Measurements from ENCODE around the gene TACR1.
"Not testable (repeated sequence)": the region's sequence is repeated elsewhere in the genome, so short reads cannot be mapped to it uniquely, and the experiment has no call there.

The TACR1 gene, protein sequence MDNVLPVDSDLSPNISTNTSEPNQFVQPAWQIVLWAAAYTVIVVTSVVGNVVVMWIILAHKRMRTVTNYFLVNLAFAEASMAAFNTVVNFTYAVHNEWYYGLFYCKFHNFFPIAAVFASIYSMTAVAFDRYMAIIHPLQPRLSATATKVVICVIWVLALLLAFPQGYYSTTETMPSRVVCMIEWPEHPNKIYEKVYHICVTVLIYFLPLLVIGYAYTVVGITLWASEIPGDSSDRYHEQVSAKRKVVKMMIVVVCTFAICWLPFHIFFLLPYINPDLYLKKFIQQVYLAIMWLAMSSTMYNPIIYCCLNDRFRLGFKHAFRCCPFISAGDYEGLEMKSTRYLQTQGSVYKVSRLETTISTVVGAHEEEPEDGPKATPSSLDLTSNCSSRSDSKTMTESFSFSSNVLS

DNA sequence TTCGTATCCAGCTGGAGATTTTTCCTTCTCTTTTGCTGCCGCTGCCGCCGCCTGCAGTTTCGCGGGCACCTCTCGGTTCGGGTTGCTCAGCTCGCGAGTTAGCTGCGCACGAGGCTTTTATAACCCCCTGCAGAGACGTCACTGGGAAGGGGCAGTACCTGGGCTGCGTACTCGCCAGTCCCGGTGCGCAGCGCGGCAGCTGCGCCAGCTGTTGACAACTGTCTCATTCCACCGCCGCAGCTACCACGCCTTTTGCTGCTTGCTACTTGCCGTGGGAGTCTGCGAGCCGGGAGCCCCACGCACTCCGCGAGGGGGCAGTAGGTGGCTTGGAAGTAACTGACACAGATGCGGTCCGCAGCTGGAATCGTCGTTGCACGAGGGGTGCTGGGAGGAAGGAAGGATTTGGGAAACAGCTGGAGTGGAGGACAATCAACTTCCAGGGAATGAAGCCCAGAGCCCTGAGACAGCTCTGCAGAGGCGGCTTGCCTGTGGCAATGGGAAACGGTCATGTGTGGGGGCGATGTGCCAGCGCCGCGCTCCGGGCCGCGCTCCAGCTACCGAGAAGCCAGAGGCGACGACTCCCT, at the start of gene TACR1:
TSS of gene TACR1 (minus strand) at position 93 of the 584 bp plus-strand sequence. CDS start 586 bp downstream, outside the sequence.
- Mint-ChIP-seq H3K27ac (no peak within 1 kb of the TSS), H3K36me3 (ENCODE audit: low read depth) (no peaks in the 10 kb centered on the region), H3K27me3 (ENCODE audit: low read depth) (peaks cover 65% of the 10 kb centered on the region), H3K4me3 (peak within 1 kb of the TSS; percentile 37), H3K4me1 (ENCODE audit: low read depth) (peaks cover 2% of the 10 kb centered on the region), H3K9me3 (no peaks in the 10 kb centered on the region)
- peak; percentile 14 for DNase-seq (ENCODE audit: low spot score)

DNA sequence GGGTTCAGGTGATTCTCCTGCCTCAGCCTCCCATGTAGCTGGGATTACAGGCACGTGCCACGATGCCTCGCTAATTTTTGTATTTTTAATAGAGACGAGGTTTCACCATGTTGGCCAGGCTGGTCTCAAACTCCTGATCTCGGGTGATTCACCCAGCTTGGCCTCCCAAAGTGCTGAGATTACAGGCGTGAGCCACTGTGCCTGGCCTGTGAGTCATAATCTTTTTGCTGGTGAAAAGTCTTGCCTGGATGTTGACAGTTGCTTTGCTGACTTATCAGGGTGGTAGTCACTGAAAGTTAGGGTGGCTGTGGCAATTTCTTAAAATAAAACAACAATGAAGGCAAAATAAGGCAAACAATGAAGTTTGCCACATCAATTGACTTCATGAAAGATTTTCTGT, 49.3 kb upstream of the TACR1 start:
- H3K4me1 Mint-ChIP-seq (ENCODE audit: low read depth); H3K4me3 Mint-ChIP-seq; H3K27ac Mint-ChIP-seq; DNase-seq (ENCODE audit: low spot score); H3K27me3 Mint-ChIP-seq (ENCODE audit: low read depth); H3K36me3 Mint-ChIP-seq (ENCODE audit: low read depth): not testable (repeated sequence)
- peaks cover 11% of the 10 kb centered on the region for H3K9me3 Mint-ChIP-seq

DNA sequence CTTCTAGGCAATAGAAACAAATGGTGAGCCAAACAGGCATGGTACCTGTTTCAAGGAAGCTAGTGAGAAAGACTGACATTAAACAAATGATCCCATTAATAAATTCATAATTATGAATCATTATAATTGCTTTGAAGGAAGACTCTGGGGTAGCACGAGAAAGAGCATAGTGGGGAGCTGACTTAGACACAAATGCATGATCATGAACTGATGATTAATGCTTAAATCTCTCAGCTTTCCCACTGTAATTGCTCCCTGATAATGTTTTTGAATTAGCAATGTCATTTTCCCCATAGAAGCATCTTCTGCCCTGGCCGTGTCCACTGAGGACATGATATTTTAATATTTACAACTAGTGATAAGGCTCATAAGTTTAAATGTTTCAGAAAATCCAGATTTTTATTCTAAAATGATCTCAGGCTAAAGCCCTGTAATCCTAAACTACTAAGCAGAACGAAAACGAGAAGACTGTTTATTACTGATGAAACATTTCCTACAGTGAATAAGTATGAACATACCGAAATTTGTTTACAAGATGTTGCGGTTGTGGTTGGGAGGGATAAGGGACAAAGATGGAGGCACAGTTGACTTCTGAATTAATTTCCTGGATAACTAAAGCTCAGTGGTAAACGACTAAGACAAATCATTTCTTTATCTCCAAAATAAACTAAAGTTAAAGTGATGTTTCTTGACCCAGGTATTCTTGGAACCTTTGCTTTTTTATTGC, 47.3 kb upstream of the TACR1 start:
- Mint-ChIP-seq H3K27me3 (ENCODE audit: low read depth) (no peaks in the 10 kb centered on the region), H3K9me3 (peaks cover 11% of the 10 kb centered on the region)

DNA sequence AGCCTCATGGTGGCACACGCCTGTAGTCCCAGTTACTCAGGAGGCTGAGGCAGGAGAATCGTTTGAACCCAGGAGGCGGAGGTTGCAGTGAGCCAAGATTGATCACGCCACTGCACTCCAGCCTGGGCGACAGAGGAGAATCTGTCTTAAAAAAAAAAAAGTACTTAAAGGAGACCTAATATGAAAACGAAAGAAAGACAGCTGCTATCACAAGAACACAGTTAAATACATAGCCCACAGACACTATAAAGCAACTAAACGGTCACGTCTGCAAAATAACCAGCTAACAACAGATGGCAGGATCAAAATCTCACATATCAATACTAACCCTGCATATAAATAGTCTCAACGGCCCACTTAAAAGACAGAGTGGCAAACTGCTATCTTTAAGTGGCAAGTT, 43.9 kb upstream of the TACR1 start:
- H3K4me1 Mint-ChIP-seq (ENCODE audit: low read depth) = no peaks in the 10 kb centered on the region
- no peak overlapping the region for H3K27ac Mint-ChIP-seq
- H3K27me3 Mint-ChIP-seq (ENCODE audit: low read depth) = no peaks in the 10 kb centered on the region
- H3K4me3 Mint-ChIP-seq = no peak overlapping the region
- no peaks in the 10 kb centered on the region for H3K36me3 Mint-ChIP-seq (ENCODE audit: low read depth)
- H3K9me3 Mint-ChIP-seq = no peaks in the 10 kb centered on the region
- DNase-seq (ENCODE audit: low spot score) = no peak

More for the DNA sequence above, 47.3 kb upstream of the TACR1 start:
- no peak for DNase-seq (ENCODE audit: low spot score)
- Mint-ChIP-seq H3K4me1 (ENCODE audit: low read depth) (no peaks in the 10 kb centered on the region), H3K36me3 (ENCODE audit: low read depth) (no peaks in the 10 kb centered on the region), H3K4me3 (no peak overlapping the region), H3K27ac (no peak overlapping the region)

DNA sequence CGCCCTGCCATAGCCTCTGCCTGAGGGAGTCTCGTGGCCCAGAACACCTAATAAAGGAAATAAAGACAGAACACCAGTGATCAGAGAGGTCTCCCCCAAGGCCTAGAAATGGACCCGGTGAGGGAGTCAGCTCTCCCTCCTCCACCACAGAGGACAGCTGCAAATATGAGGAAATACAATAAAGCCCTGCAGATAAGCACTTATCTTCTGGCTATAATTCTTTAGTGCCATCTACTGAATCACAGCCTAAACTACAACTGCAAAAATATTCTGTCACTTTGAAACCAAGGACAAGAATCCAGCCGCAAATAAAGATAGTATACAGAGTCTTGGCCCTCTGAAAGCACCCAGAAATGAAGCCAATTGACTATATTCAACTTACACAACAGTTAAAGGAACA, 42.4 kb upstream of the TACR1 start:
- Mint-ChIP-seq H3K4me1 (ENCODE audit: low read depth) (no peaks in the 10 kb centered on the region), H3K4me3 (no peak overlapping the region), H3K27me3 (ENCODE audit: low read depth) (no peaks in the 10 kb centered on the region), H3K27ac (no peak overlapping the region), H3K9me3 (no peaks in the 10 kb centered on the region), H3K36me3 (ENCODE audit: low read depth) (no peaks in the 10 kb centered on the region)
- DNase-seq (ENCODE audit: low spot score) = no peak

DNA sequence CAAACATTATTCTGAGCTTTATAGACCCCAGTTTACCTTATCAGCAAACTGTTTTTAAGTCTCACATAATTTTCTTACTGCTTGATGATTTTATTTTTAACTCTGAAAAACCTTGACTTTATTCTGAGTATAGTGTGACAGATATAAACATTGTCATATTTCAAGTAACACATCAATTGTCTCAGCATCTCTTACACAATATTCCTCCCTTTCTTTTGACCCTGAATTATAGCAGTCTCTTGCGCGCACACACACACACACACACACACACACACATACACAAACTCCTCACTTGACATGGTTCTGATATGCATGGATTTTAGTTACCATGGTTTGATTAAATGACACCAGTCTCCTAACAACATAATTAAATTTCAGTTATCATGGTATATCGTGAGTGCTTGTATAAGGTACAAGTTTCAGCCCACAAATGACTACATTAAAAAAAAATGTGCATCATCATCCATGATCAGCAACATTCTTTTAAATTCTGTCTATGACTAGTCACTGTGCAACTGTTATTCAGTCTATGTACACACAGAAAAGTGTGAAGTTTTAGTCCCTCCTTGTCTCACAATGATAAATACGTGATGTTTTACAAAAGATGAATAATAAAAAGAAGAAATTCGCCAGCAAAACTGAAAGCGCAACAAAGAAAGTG, 39.5 kb upstream of the TACR1 start:
- no peaks in the 10 kb centered on the region for H3K9me3 Mint-ChIP-seq
- no peak for DNase-seq (ENCODE audit: low spot score)
- H3K4me1 Mint-ChIP-seq (ENCODE audit: low read depth) = no peaks in the 10 kb centered on the region
- no peak overlapping the region for H3K4me3 Mint-ChIP-seq
- no peak overlapping the region for H3K27ac Mint-ChIP-seq
- H3K27me3 Mint-ChIP-seq (ENCODE audit: low read depth) = no peaks in the 10 kb centered on the region
- H3K36me3 Mint-ChIP-seq (ENCODE audit: low read depth) = no peaks in the 10 kb centered on the region

DNA sequence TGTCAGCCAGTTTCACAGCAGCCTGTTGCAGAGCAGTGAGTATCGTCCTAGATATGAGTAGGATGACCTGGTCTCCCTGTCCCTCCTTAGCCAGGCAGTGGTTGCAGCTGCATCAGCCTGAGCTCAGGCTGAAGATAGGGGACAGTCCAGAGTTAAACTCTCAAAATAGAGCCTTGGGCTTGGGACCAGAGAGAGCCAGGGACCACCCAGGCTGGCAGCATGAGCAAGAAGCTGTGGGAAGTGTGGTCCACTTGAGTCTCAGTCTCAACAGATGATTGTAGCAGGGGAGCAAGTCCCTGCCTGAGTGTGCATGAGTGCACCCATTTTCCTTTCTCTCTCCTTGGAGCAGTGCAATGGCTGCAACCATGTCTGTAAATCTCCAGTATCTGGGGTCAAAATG, 38.0 kb upstream of the TACR1 start:
- Mint-ChIP-seq H3K27me3 (ENCODE audit: low read depth) (no peaks in the 10 kb centered on the region), H3K27ac (no peak overlapping the region), H3K9me3 (no peaks in the 10 kb centered on the region), H3K4me1 (ENCODE audit: low read depth) (no peaks in the 10 kb centered on the region), H3K4me3 (no peak overlapping the region), H3K36me3 (ENCODE audit: low read depth) (no peaks in the 10 kb centered on the region)
- DNase-seq (ENCODE audit: low spot score) = no peak

DNA sequence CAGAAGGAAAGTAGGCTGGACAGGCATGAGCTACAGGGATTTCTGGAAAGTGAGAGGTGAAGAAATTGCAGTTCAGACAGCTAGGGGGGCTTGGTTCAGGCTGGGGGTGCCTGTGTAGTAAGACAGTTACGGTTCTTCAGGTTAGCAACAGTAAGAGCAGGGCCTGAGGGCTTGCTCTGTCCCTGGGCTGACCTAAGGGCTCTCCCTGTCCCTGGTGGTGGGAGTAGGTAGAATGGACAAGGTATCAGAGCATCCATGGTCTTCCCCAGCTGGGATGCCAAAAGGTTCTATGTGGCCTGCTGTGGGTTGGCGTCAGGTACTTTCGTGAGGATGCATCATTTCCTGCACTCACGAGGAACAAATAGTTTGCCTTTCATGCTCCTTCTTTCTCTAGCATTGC, 34.6 kb upstream of the TACR1 start:
- H3K36me3 Mint-ChIP-seq (ENCODE audit: low read depth) = no peaks in the 10 kb centered on the region
- no peak for DNase-seq (ENCODE audit: low spot score)
- H3K9me3 Mint-ChIP-seq = no peaks in the 10 kb centered on the region
- H3K4me3 Mint-ChIP-seq = no peak overlapping the region
- H3K27ac Mint-ChIP-seq = no peak overlapping the region
- H3K4me1 Mint-ChIP-seq (ENCODE audit: low read depth) = no peaks in the 10 kb centered on the region
- H3K27me3 Mint-ChIP-seq (ENCODE audit: low read depth) = no peaks in the 10 kb centered on the region

DNA sequence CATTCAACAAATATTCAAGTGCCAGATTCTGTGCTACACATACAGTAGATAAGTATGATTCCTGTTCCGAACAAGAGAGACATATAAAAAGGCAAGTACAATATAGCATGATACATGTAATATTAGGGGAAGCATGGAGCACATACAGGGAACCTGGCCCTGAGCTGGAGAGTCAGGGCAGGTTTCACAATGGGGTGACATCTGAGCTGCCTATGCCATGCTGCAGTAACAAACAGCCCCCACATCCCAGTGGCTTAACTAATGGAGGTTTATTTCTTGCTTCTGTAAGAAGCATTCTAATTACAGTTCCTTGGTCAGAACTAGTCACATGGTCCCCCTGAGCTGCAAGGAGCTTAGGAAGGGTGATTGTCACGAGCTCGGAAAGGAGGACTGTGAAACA, 27.3 kb upstream of the TACR1 start:
- no peak for DNase-seq (ENCODE audit: low spot score)
- H3K36me3 Mint-ChIP-seq (ENCODE audit: low read depth) = no peaks in the 10 kb centered on the region
- no peaks in the 10 kb centered on the region for H3K4me1 Mint-ChIP-seq (ENCODE audit: low read depth)
- no peak overlapping the region for H3K4me3 Mint-ChIP-seq
- no peaks in the 10 kb centered on the region for H3K9me3 Mint-ChIP-seq
- H3K27ac Mint-ChIP-seq = no peak overlapping the region
- peaks cover 1% of the 10 kb centered on the region for H3K27me3 Mint-ChIP-seq (ENCODE audit: low read depth)

DNA sequence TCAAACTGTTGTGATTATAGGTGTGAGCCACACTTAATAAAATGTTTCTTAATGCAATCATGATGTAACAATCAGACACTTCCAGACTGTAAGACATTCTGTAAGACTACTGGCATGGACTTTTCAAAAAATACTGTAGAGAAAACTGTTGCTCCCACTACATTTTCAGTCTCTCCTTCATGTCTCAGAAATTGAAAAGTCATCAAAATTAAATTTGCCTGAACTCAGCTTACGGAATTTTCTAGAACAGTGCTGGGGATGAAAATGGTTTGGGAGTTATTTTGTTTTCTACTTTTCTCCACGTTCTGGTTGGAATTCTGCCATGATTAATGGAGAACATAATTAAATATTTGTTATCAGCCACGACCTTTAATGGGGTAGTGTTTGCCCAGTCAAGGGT, 26.8 kb upstream of the TACR1 start:
- H3K36me3 Mint-ChIP-seq (ENCODE audit: low read depth) = no peaks in the 10 kb centered on the region
- no peak overlapping the region for H3K27ac Mint-ChIP-seq
- H3K27me3 Mint-ChIP-seq (ENCODE audit: low read depth) = peaks cover 1% of the 10 kb centered on the region
- H3K4me1 Mint-ChIP-seq (ENCODE audit: low read depth) = no peaks in the 10 kb centered on the region
- H3K9me3 Mint-ChIP-seq = no peaks in the 10 kb centered on the region
- DNase-seq (ENCODE audit: low spot score) = no peak
- no peak overlapping the region for H3K4me3 Mint-ChIP-seq

DNA sequence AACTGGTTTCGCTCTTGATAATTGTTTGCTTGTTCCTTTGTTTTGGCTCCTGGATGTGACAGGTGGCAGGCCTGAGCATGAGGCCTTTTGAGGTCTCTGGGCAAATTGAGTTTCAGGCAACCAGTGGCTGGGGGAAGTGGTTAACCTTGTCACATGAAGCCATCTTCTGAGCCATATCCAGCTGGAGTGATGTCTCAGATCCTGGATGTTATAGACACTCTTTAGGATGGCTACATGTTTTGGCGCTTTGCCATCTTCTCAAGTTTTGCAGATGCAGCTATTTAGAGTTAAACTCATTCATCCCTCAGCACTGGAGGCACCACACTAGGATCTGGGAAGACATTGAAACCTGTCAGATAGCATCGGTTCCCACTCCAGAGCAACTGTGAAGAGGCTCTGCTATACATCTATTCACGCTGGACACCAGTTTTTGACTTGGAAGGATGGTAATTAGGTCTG, 25.3 kb upstream of the TACR1 start:
- Mint-ChIP-seq H3K9me3 (no peaks in the 10 kb centered on the region), H3K27me3 (ENCODE audit: low read depth) (peaks cover 1% of the 10 kb centered on the region), H3K36me3 (ENCODE audit: low read depth) (no peaks in the 10 kb centered on the region), H3K4me3 (no peak overlapping the region), H3K27ac (no peak overlapping the region), H3K4me1 (ENCODE audit: low read depth) (no peaks in the 10 kb centered on the region)
- DNase-seq (ENCODE audit: low spot score) = no peak

DNA sequence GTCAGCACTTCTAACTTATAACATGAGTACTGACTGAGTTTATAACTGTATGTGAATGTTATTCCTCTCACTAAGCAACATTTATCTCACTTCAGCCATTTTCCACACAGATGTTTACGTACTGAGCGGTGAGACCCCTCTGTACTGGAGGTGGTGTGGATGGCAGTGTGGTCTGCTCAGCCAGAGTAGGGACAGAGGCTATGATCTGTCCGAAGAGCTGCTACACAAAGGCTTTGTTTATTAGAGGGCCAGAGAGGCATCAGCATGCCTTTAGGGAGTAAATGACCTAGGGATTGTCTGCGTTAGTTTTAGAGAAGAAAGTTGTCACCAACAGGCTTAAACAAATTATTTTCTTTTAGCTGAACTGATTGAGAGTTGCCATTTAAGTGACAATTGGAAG, 23.2 kb upstream of the TACR1 start:
- H3K27me3 Mint-ChIP-seq (ENCODE audit: low read depth) = peaks cover 1% of the 10 kb centered on the region
- H3K9me3 Mint-ChIP-seq = no peaks in the 10 kb centered on the region
- H3K36me3 Mint-ChIP-seq (ENCODE audit: low read depth) = no peaks in the 10 kb centered on the region
- H3K4me3 Mint-ChIP-seq = no peak overlapping the region
- no peaks in the 10 kb centered on the region for H3K4me1 Mint-ChIP-seq (ENCODE audit: low read depth)
- DNase-seq (ENCODE audit: low spot score) = no peak
- H3K27ac Mint-ChIP-seq = no peak overlapping the region

DNA sequence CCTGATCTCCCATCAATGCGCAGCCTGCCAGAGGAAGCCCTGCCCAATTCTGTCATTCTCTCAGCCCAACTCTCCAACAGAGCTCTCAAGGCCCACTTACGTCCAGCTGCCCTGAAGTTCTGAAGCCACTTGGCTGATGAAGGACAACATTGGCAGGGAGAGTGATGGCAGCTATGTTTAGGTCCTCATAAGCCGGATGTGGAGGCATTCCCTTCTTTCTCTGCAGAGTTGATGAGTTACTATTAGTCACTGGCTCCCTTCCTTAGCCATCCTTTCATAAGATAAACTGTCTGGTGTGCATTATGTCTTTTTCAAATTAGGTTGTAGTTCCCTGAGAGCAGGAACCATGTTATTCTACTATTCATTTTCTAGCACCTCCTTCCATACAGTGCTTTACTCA, 22.5 kb upstream of the TACR1 start:
- Mint-ChIP-seq H3K27me3 (ENCODE audit: low read depth) (peaks cover 1% of the 10 kb centered on the region), H3K9me3 (no peaks in the 10 kb centered on the region), H3K4me3 (no peak overlapping the region), H3K4me1 (ENCODE audit: low read depth) (no peaks in the 10 kb centered on the region), H3K27ac (no peak overlapping the region), H3K36me3 (ENCODE audit: low read depth) (no peaks in the 10 kb centered on the region)
- no peak for DNase-seq (ENCODE audit: low spot score)

DNA sequence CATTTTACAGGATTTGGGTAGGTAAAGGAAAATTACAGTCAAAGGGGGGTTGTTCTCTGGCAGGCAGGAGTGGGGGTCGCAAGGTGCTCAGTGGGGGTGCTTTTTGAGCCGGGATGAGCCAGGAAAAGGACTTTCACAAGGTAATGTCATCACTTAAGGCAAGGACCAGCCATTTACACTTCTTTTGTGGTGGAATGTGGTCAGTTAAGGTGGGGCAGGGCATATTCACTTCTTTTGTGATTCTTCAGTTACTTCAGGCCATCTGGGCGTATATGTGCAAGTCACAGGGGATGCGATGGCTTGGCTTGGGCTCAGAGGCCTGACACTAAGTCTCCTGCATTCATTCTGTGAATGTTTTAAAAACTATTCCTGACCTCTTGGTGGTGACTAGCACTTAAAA, 19.9 kb upstream of the TACR1 start:
- not testable (repeated sequence) for H3K27ac Mint-ChIP-seq; H3K27me3 Mint-ChIP-seq (ENCODE audit: low read depth); H3K4me3 Mint-ChIP-seq; H3K4me1 Mint-ChIP-seq (ENCODE audit: low read depth); DNase-seq (ENCODE audit: low spot score); H3K9me3 Mint-ChIP-seq; H3K36me3 Mint-ChIP-seq (ENCODE audit: low read depth)
